Measurements from ENCODE around the gene PDGFB.
"Not testable (repeated sequence)": the region's sequence is repeated elsewhere in the genome, so short reads cannot be mapped to it uniquely, and the experiment has no call there.

PDGFB gene

GRCh38 chr22:39226353-39226752 is 18.4 kb downstream of the PDGFB start:
- DNase-seq (ENCODE audit: low read depth): no peak

DNA sequence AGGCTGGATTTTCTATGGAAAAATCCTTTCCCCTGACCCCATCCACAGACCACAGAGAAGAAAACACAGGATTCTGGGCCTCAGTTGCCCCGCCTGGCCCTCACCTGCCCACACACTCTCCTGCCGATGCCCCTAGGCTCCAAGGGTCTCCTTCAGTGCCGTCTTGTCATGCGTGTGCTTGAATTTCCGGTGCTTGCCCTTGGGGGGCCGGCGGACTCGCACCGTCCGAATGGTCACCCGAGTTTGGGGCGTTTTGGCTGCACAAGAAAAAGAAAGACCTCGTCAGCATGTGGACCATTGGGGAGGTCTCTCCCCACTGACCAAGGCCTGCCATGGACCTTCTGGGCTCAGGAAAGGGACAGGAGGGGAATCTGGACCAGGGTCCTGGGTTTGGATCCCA is 19.2 kb downstream of the PDGFB start:
- DNase-seq (ENCODE audit: low read depth): no peak

- DNase-seq (ENCODE audit: low read depth): no peak
Observed at GRCh38 chr22:39224550-39224949, 20.2 kb downstream of the PDGFB start.

GRCh38 chr22:39223091-39223710 is 21.6 kb downstream of the PDGFB start:
- no peak for DNase-seq (ENCODE audit: low read depth)

GRCh38 chr22:39221999-39222686 is 22.6 kb downstream of the PDGFB start:
- DNase-seq (ENCODE audit: low read depth): no peak

- DNase-seq (ENCODE audit: low read depth): no peak
Observed at GRCh38 chr22:39220890-39221850, 23.6 kb downstream of the PDGFB start.

DNA sequence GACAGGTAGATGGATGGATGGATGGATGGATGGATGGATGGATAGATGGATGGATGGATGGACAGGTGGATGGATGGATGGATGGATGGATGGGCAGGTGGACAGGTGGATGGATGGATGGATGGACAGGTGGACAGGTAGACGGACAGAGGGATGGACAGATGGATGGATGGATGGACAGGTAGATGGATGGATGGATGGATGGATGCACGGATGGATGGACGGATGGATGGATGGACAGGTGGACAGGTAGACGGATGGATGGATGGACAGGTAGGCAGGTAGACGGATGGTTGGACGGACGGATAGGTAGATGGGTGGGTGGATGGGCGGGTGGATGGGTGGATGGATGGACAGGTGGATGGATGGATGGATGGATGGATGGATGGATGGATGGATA is 24.3 kb downstream of the PDGFB start:
- DNase-seq (ENCODE audit: low read depth): no peak

DNA sequence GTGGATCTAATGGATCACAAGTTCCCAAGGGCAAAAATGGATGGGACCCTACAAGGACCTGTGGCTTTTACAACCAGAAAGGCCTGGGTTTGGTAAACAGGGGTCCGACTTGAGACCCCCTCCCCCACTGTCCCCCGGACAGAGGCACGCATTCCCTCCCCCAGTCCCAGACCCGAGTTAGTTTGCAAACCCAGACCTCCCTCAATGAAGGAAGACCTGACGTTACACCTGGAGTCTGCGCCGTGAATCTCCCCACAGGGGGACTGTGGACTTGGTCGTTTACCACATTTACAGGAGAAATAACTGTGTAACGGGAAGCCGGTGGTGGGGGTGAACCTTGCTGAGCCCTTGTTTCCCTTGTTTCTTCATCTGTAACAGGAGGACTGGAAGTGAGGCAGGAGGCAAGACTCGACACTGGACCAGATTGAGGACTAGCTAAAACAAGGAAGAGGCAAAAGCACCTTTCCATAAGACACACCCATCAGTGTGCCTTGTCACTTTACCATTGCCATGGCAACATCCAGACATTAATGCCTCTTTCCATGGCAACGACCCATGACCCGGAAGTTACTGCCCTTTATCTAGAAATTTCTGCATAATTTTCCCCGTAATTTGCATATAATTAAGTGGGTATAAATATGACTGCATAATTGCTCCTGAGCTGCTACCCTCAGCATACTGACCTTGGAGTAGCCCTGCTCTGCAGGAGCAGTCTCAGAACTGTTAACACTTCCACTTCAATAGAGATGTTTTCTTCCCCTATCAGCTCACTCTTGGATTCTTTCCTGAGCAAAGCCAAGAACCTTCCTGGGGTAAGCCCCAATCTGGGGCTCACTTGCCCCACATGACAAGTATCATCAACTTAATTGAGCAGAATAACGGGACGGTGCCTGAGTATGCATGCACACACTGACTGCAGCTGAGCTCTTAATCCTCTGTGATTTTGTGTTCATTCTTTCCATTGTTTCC is 25.4 kb downstream of the PDGFB start:
- DNase-seq (ENCODE audit: low read depth): no peak

GRCh38 chr22:39218432-39218831 is 26.4 kb downstream of the PDGFB start:
- not testable (repeated sequence) for DNase-seq (ENCODE audit: low read depth)

DNA sequence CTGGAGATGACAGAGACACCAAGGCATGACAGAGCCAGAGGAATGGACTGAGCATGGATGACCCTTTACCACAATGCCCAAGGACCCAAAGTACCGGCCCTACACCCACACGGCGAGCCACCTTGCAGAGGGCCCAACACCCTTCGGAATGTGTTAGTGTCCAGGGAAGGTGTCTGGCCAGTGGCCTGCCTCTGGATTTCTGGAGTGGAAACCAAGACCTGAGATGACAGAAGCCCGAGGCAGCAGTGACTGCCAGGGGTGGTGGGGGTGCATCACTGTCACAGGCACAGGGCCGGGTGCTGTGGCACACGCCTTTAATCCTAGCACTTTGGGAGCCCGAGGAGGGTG is 28.7 kb downstream of the PDGFB start:
- no peak for DNase-seq (ENCODE audit: low read depth)

DNA sequence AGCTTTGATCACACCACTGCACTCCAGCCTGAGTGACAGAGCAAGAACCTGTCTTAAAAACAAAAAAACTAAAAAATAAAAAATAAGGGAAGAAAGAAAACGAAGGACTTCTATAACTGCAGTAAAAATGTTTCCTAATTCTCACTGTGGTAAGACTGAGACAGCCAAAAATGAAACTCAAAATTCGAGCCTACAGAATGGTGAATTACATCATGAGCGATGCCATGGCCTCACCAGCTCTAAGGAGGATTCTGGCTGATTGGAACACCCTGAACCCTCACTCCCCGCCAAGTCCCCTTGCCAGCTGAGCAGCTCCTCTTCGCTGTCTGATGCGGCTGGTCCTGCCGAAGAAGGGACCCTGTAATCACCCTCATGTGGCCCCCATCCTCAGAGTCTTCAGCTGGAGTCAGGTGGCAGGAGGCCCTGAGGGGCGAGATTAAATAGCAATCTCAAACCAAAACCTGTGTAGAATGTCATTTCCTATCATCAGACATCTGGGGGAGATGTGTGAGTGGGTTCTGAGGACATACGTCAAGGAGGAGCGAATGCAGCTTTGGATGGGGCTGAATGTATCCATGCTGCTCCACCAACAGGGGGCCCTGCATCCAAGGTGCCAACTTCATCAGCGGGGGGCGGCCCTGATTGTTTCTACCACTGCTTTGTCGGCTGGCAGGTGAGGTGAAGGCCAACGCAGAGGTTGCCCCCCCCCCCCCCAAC is 29.2 kb downstream of the PDGFB start:
- no peak for DNase-seq (ENCODE audit: low read depth)

- DNase-seq (ENCODE audit: low read depth): no peak
Observed at GRCh38 chr22:39215070-39215396, 29.7 kb downstream of the PDGFB start.

DNA sequence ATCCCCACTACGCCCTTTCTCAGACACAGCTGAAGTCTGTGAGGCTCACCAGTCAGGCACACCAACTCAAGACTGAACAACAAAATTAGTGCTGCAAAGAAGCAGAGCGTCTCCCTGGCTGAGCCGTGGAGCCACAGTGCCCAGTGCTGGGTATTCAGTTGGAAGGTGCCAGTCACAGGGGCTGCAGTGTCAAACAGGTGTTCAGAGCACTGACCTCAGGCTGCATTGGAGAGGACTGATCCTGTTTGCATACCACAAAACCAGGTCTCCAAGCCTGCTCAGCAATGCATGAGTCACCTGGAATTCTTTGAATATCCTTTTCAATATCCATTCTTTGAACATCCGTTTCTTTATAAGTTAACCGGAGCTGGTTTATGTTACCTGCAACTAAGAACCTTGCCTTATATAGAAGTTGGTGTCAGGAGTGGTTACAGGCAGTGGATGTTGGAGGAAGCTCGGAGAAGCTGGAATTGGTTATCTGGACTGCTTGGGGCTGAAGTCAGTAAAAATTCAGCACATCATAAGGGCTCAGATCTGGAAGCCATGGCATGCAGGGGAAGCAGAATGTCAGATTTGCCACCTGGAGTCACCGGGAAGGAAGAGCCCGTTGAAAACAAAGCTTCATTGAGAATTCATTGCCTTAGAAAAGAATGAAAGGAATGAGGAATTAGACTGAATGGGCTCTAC is 30.3 kb downstream of the PDGFB start:
- no peak for DNase-seq (ENCODE audit: low read depth)

GRCh38 chr22:39214006-39214382 is 30.8 kb downstream of the PDGFB start:
- no peak for DNase-seq (ENCODE audit: low read depth)

- no peak for DNase-seq (ENCODE audit: low read depth)
Observed at GRCh38 chr22:39212721-39213376, 31.9 kb downstream of the PDGFB start.

- DNase-seq (ENCODE audit: low read depth): no peak
Observed at GRCh38 chr22:39209756-39210155, 35.0 kb downstream of the PDGFB start.

GRCh38 chr22:39208013-39208680 is 36.6 kb downstream of the PDGFB start:
- DNase-seq (ENCODE audit: low read depth): no peak

DNA sequence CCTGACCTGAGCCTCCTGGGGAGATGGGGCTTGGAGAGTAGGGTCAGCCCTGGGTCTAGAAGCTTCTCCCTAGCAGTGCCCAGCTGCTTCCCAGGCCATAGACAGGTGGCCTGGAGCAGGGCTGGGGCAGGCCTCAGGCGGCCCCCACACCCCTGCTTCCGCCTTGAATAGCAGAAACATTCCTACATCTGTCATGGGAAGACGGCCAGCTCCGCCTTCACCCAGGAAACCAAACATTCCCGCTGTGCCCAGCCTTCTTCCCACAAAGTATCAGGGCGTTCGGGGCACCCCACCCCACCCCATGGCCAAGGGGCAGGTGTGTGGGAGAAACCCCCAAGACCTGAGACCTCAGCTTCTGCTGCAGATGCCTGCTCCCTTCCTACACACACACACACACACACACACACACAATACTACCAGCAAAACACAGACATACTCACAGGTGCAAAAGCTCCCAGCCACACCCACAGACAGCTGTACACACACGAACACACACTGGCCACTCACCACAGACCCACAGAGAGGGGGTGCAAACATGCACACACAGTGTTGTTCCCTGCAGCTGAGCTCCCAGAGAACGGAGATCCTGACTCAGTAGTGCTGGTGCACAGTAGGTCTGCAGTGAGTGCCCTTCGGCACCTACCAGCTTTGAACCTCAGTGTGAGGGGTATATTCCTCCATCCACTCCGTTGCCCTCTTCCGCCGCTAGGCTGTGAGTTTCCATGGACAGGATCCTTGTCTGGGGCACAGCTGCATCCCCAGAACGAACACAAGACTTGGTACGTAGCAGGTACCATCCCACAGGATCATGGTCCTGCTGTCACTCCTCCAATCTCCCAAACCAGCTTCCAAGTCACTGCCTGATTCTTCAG is 37.4 kb downstream of the PDGFB start:
- DNase-seq (ENCODE audit: low read depth): no peak

- no peak for DNase-seq (ENCODE audit: low read depth)
Observed at GRCh38 chr22:39206491-39206890, 38.3 kb downstream of the PDGFB start.

Data from stimulated activated CD8-positive, alpha-beta memory T cell treated with anti-CD3 and anti-CD28 coated beads, Interleukin-7, amount 100 ng/mL, for 24 hours (primary cell).